NB4 (cell line): Measurements from ENCODE around the gene SNU13.
"Not testable (repeated sequence)": the region's sequence is repeated elsewhere in the genome, so short reads cannot be mapped to it uniquely, and the experiment has no call there.

Experiments used
- DNase-seq: peaks from one replicate; pipeline ENCODE4 v3.0.0; 2010; ENCODE audit warnings: low read depth
- H3K4me3 ChIP-seq: one replicate; pipeline ENCODE4 v1.5.1; 2011; ENCODE audit warnings: mild to moderate bottlenecking, low read depth, low read length, moderate library complexity
- CTCF ChIP-seq: IDR thresholded peaks from one replicate; pipeline ENCODE4 v1.5.1; 2012; ENCODE audit warnings: low read depth, low read length
- MAX ChIP-seq: IDR thresholded peaks from 2 replicates; pipeline ENCODE4 v1.6.1; 2011; ENCODE audit warnings: low read depth, low read length
- MYC ChIP-seq: IDR thresholded peaks from 2 replicates; pipeline ENCODE4 v1.6.1; 2011; ENCODE audit warnings: low read depth, low read length
- POLR2A ChIP-seq: IDR thresholded peaks from 2 replicates; pipeline ENCODE4 v1.6.1; 2011; ENCODE audit warnings: mild to moderate bottlenecking; ENCODE audit not compliant: insufficient read length; ENCODE audit errors: extremely low read depth

SNU13 gene

GRCh38 chr22:41697126-41697775, 8.6 kb upstream of the SNU13 start:
- H3K4me3 ChIP-seq: no peak overlapping the region
- peak; percentile 91 for DNase-seq
- TF ChIP-seq MAX (peak; percentile 60; the same call in 1 of the 2 replicates), POLR2A (no peak), CTCF (peak; percentile 97), MYC (peak; percentile 76)

GRCh38 chr22:41696703-41697102, 8.0 kb upstream of the SNU13 start:
- TF ChIP-seq CTCF (no peak), MAX (no peak), MYC (no peak; the same call in 1 of the 2 replicates), POLR2A (no peak)
- no peak overlapping the region for H3K4me3 ChIP-seq
- no peak for DNase-seq

GRCh38 chr22:41695211-41695610, 6.5 kb upstream of the SNU13 start:
- no peak for DNase-seq
- TF ChIP-seq CTCF (no peak), POLR2A (no peak), MYC (no peak), MAX (no peak)
- H3K4me3 ChIP-seq: no peak overlapping the region

GRCh38 chr22:41690476-41690875, 1.8 kb upstream of the SNU13 start:
- TF ChIP-seq CTCF (no peak), MYC (no peak), POLR2A (no peak), MAX (no peak)
- DNase-seq: no peak
- no peak overlapping the region for H3K4me3 ChIP-seq

- peak; percentile 73 for DNase-seq
- H3K4me3 ChIP-seq: peak overlapping the region; percentile 100
- TF ChIP-seq MYC (peak; percentile 40), MAX (peak; percentile 86), POLR2A (no peak)
Measured at GRCh38 chr22:41687901-41688364, 734 bp downstream of the SNU13 start.

GRCh38 chr22:41686890-41687289, 1.8 kb downstream of the SNU13 start:
- DNase-seq: not testable (repeated sequence)
- peak overlapping the region; percentile 100 for H3K4me3 ChIP-seq

- H3K4me3 ChIP-seq: no peak overlapping the region
- DNase-seq: no peak
- TF ChIP-seq CTCF (no peak), MAX (no peak), POLR2A (no peak), MYC (no peak)
Measured at GRCh38 chr22:41684194-41684593, 4.5 kb downstream of the SNU13 start.
